HCT116 (cell line): ENCODE data around the gene LIPN. TPM values are rescaled to one million over a fixed set of nuclear protein-coding genes. Genes with fewer than 3 reads are reported as not detected.

Source experiments
- ATAC-seq: fragments of 200-7000 bp; cut with Tn5 transposase; 2 replicates; pipeline ENCODE4 v1.9.1; 2020; ENCODE audit warnings: mild to moderate bottlenecking, moderate library complexity
- BruUV-seq: library from RNA; stranded (reverse); fragments of 400-500 nt; replicated peaks from 2 replicates; lab custom pipeline; 2021; lab: Mats Ljungman, UMichigan
- CTCF ChIA-PET: fragments of 300-600 bp; sonication (Branson Sonifier 250); formaldehyde crosslinking; loops from one replicate; lab custom pipeline; 2021; ENCODE audit warnings: antibody characterized with exemption; lab: Charles Lee
- POLR2A ChIA-PET: fragments of 300-600, 350-600 bp; sonication (Branson Sonifier 250); formaldehyde crosslinking; loops from one replicate; lab custom pipeline; 2021; ENCODE audit warnings: antibody characterized with exemption; lab: Charles Lee
- RAD21 ChIA-PET, 2 experiments: fragments of 300-600 bp; sonication (Branson Sonifier 250); formaldehyde crosslinking; loops; one replicate each; lab custom pipeline; 2023; ENCODE audit warnings: low total read pairs in 2 of 2; ENCODE audit not compliant: uncharacterized antibody in 2 of 2, unreplicated experiment in 2 of 2, low non-redundant PET in 1 of 2; lab: Charles Lee
- DNase-seq: peaks from one replicate; pipeline ENCODE4 v3.0.0-alpha.2; 2010; ENCODE audit warnings: low read depth, low spot score
- H2AFZ ChIP-seq: fragments of 200-600 bp; shearing (Covaris generic), sonication (generic); 2 replicates; pipeline ENCODE4 v1.6.1; 2017; ENCODE audit warnings: low read depth, mixed run types, mixed read lengths, antibody characterized with exemption, low read length; ENCODE audit not compliant: poor library complexity, severe bottlenecking
- H3K27ac ChIP-seq: 2 replicates; pipeline ENCODE4 v1.5.1; 2012; ENCODE audit warnings: low read depth, low read length
- H3K27me3 ChIP-seq: fragments of 200-600 bp; sonication (generic); 2 replicates; pipeline ENCODE4 v1.6.1; 2016; ENCODE audit warnings: mixed run types, low read length, mixed read lengths; ENCODE audit not compliant: insufficient read depth
- H3K36me3 ChIP-seq, 2 experiments: fragments of 200-500 bp in 1 of 2; fragments of 200-600 bp in 1 of 2; sonication (Bioruptor generic) in 1 of 2; sonication (generic) in 1 of 2; 2 replicates each; pipeline versions ENCODE4 v1.5.1 to v1.6.1; 2014 to 2016; ENCODE audit warnings: low read length in 2 of 2, inconsistent platforms in 1 of 2, mixed read lengths in 1 of 2, mixed run types in 1 of 2; ENCODE audit not compliant: insufficient read depth in 2 of 2, control insufficient read depth in 1 of 2
- H3K4me1 ChIP-seq, 2 experiments: fragments of 200-600 bp in 1 of 2; sonication (generic) in 1 of 2; 2 replicates each; pipeline versions ENCODE4 v1.5.1 to v1.6.1; 2012 to 2017; ENCODE audit warnings: low read length in 2 of 2, inconsistent platforms in 1 of 2, mild to moderate bottlenecking in 1 of 2, mixed read lengths in 1 of 2, mixed run types in 1 of 2, moderate library complexity in 1 of 2; ENCODE audit not compliant: insufficient read depth in 2 of 2, control insufficient read depth in 1 of 2
- H3K4me2 ChIP-seq: fragments of 200-600 bp; sonication (generic); 2 replicates; pipeline ENCODE4 v1.6.1; 2017; ENCODE audit warnings: mixed run types, low read length, mixed read lengths
- H3K4me3 ChIP-seq, 2 experiments: fragments of 200-600 bp in 1 of 2; sonication (generic) in 1 of 2; replicated peaks in 1 of 2; 2 replicates each; pipeline ENCODE4 v1.5.1; 2011 to 2016; ENCODE audit warnings: low read length in 2 of 2, control low read depth in 1 of 2, low read depth in 1 of 2, mild to moderate bottlenecking in 1 of 2, mixed read lengths in 1 of 2, mixed run types in 1 of 2
- H3K79me2 ChIP-seq: fragments of 200-600 bp; sonication (generic); 2 replicates; pipeline ENCODE4 v1.6.1; 2017; ENCODE audit warnings: mild to moderate bottlenecking, mixed run types, low read length, moderate library complexity, mixed read lengths; ENCODE audit not compliant: insufficient read depth
- H3K9ac ChIP-seq: fragments of 200-600 bp; sonication (generic); 2 replicates; pipeline ENCODE4 v1.6.1; 2016; ENCODE audit warnings: low read length, mixed read lengths
- H3K9me2 ChIP-seq: fragments of 200-600 bp; sonication (generic), shearing (Covaris generic); 2 replicates; pipeline ENCODE4 v1.6.1; 2017; ENCODE audit warnings: mixed run types, mild to moderate bottlenecking, moderate library complexity; ENCODE audit not compliant: insufficient read depth
- H3K9me3 ChIP-seq, 2 experiments: fragments of 200-500 bp in 1 of 2; fragments of 200-600 bp in 1 of 2; sonication (Bioruptor generic) in 1 of 2; sonication (generic) in 1 of 2; 2 replicates each; pipeline ENCODE4 v1.6.1; 2014 to 2017; ENCODE audit warnings: low read length in 2 of 2, mixed read lengths in 2 of 2, inconsistent platforms in 1 of 2, low read depth in 1 of 2, mild to moderate bottlenecking in 1 of 2, mixed run types in 1 of 2, moderate library complexity in 1 of 2; ENCODE audit not compliant: control insufficient read depth in 1 of 2, insufficient read depth in 1 of 2
- H4K20me1 ChIP-seq: fragments of 200-600 bp; sonication (generic), shearing (Covaris generic); 2 replicates; pipeline ENCODE4 v1.6.1; 2017; ENCODE audit warnings: mixed run types, mild to moderate bottlenecking, moderate library complexity; ENCODE audit not compliant: insufficient read depth
- CBX3 ChIP-seq: IDR thresholded peaks from 2 replicates; pipeline ENCODE4 v1.6.1; 2012; ENCODE audit warnings: low read depth
- CEBPB ChIP-seq: IDR thresholded peaks from 2 replicates; pipeline ENCODE4 v1.6.1; 2012; ENCODE audit warnings: low read depth
- CTCF ChIP-seq, 3 experiments: fragments of 200-600 bp in 1 of 3; sonication (generic) in 1 of 3; IDR thresholded peaks in 2 of 3; conservative IDR thresholded peaks in 1 of 3; 2 replicates each; pipeline ENCODE4 v1.5.1; 2012 to 2017; ENCODE audit warnings: low read depth in 2 of 3, low read length in 2 of 3, antibody characterized with exemption in 1 of 3, borderline replicate concordance in 1 of 3, control low read depth in 1 of 3, mild to moderate bottlenecking in 1 of 3, mixed read lengths in 1 of 3, mixed run types in 1 of 3, moderate library complexity in 1 of 3; ENCODE audit not compliant: insufficient read depth in 1 of 3
- EGR1 ChIP-seq: IDR thresholded peaks from 2 replicates; pipeline ENCODE4 v1.6.1; 2012; ENCODE audit warnings: low read depth
- ELF1 ChIP-seq: IDR thresholded peaks from 2 replicates; pipeline ENCODE4 v1.6.1; 2012; ENCODE audit warnings: low read depth, borderline replicate concordance
- EZH2 ChIP-seq: fragments of 200-600 bp; sonication (generic); IDR thresholded peaks from 2 replicates; pipeline ENCODE4 v1.6.1; 2017; ENCODE audit warnings: antibody characterized with exemption, mixed run types
- EZH2phosphoT487 ChIP-seq: fragments of 200-600 bp; IDR thresholded peaks from 2 replicates; pipeline ENCODE4 v1.6.1; 2018; ENCODE audit warnings: antibody characterized with exemption, borderline replicate concordance
- FOSL1 ChIP-seq: IDR thresholded peaks from 2 replicates; pipeline ENCODE4 v1.6.1; 2012; ENCODE audit warnings: low read depth
- JUND ChIP-seq: IDR thresholded peaks from 2 replicates; pipeline ENCODE4 v1.6.1; 2012
- POLR2A ChIP-seq: IDR thresholded peaks from 2 replicates; pipeline ENCODE4 v1.7.0; 2011; ENCODE audit warnings: borderline replicate concordance; ENCODE audit not compliant: insufficient read depth, insufficient read length; ENCODE audit errors: extremely low read depth
- POLR2AphosphoS5 ChIP-seq: IDR thresholded peaks from 2 replicates; pipeline ENCODE4 v1.6.1; 2011; ENCODE audit warnings: mild to moderate bottlenecking, low read depth, low read length, moderate library complexity
- REST ChIP-seq: IDR thresholded peaks from 2 replicates; pipeline ENCODE4 v1.6.1; 2012; ENCODE audit warnings: low read depth
- SP1 ChIP-seq: IDR thresholded peaks from 2 replicates; pipeline ENCODE4 v1.6.1; 2012; ENCODE audit warnings: low read depth
- SRF ChIP-seq: IDR thresholded peaks from 2 replicates; pipeline ENCODE4 v1.6.1; 2012; ENCODE audit warnings: low read depth
- YY1 ChIP-seq: IDR thresholded peaks from 2 replicates; pipeline ENCODE4 v1.6.1; 2011; ENCODE audit warnings: low read length, low read depth, moderate library complexity, mild to moderate bottlenecking; ENCODE audit not compliant: insufficient replicate concordance; ENCODE audit errors: extremely low read depth
- ZBTB33 ChIP-seq: IDR thresholded peaks from 2 replicates; pipeline ENCODE4 v1.6.1; 2011; ENCODE audit warnings: mild to moderate bottlenecking, low read length, moderate library complexity; ENCODE audit not compliant: insufficient replicate concordance; ENCODE audit errors: extremely low read depth
- ZFX ChIP-seq: fragments of 450-650 bp; IDR thresholded peaks from 2 replicates; pipeline ENCODE4 v1.6.1; 2017
- intact Hi-C: fragments of 100-400 bp; cut with micrococcal nuclease; formaldehyde crosslinking; loops from 2 replicates; pipeline ENCODE4 v1.10.0; 2022
- total RNA-seq: library from RNA; stranded (reverse); gene quantifications from one replicate; pipeline ENCODE4 v1.2.1, GENCODE V29; 2021; ENCODE audit not compliant: unreplicated experiment

The LIPN gene
- total RNA-seq, 1 experiment from 2014 or later: not detected

- TF ChIP-seq ELF1: no peak
- no peak for TF ChIP-seq POLR2A
- TF ChIP-seq FOSL1: no peak
- TF ChIP-seq CBX3: no peak
- TF ChIP-seq SRF: no peak
- no peak for TF ChIP-seq CTCF (IDR thresholded peaks at IDR 0.05 in 2 of 3, conservative IDR thresholded peaks at IDR 0.05 in 1 of 3; ENCODE audit: borderline replicate concordance in 1 of 3, insufficient read depth in 1 of 3, low read depth in 2 of 3, low read length in 2 of 3)
- no peak for TF ChIP-seq POLR2AphosphoS5
- TF ChIP-seq EZH2phosphoT487: no peak
- TF ChIP-seq SP1: no peak
- TF ChIP-seq JUND: no peak
- no peak for TF ChIP-seq REST
- TF ChIP-seq YY1: no peak
- TF ChIP-seq EZH2: no peak
- no peak for TF ChIP-seq CEBPB
- no peak for TF ChIP-seq ZBTB33
- no peak for TF ChIP-seq EGR1
- TF ChIP-seq ZFX: no peak
- no peak for ATAC-seq
Measured at GRCh38 chr10:88715517-88715916, 44.3 kb upstream of the LIPN start.

More at GRCh38 chr10:88715517-88715916, 44.3 kb upstream of the LIPN start:
- no peaks in the 10 kb centered on the region for H3K36me3 ChIP-seq
- no peaks in the 10 kb centered on the region for H3K27me3 ChIP-seq
- DNase-seq: no peak
- no peaks in the 10 kb centered on the region for H3K79me2 ChIP-seq
- H4K20me1 ChIP-seq: no peaks in the 10 kb centered on the region
- no TSS peak for BruUV-seq
- intact Hi-C loops: no loop called here
- no peak overlapping the region for H3K9ac ChIP-seq
- POLR2A ChIA-PET: no interaction called here
- no peaks in the 10 kb centered on the region for H3K9me3 ChIP-seq
- no peak overlapping the region for H3K4me2 ChIP-seq
- H3K4me3 ChIP-seq: no peak overlapping the region
- no peaks in the 10 kb centered on the region for H3K4me1 ChIP-seq
- H3K27ac ChIP-seq: no peak overlapping the region
- CTCF ChIA-PET: no interaction called here
- H3K9me2 ChIP-seq: no peaks in the 10 kb centered on the region
- RAD21 ChIA-PET: no interaction called here
- no peak overlapping the region for H2AFZ ChIP-seq
